ENCODE measurements around the gene NOL7. TPM values are rescaled to one million over a fixed set of nuclear protein-coding genes. Genes with fewer than 3 reads are reported as not detected.

The NOL7 gene
- polyA plus RNA-seq, 1 donor from 2014 or later: 141 TPM

Other genes starting within 250 kb of the NOL7 start
- 10.9 TPM for gene GFOD1, start 127.7 kb upstream of the NOL7 start, polyA plus RNA-seq
- 13.6 TPM for gene SIRT5, start 40.7 kb upstream of the NOL7 start, polyA plus RNA-seq
- gene RANBP9, start 96.5 kb downstream of the NOL7 start, polyA plus RNA-seq: 2.4 TPM
- gene MCUR1, start 199.2 kb downstream of the NOL7 start, polyA plus RNA-seq: 18.0 TPM

All from IgD-negative memory B cell (primary cell).